Keratinocyte (primary cell): ENCODE measurements around the gene ANAPC2. TPM values are rescaled to one million over a fixed set of nuclear protein-coding genes. Genes with fewer than 3 reads are reported as not detected.

Experiments
- DNase-seq: peaks from one replicate; pipeline ENCODE4 v3.0.0-alpha.2; 2011; ENCODE audit warnings: low read depth, missing footprints, low spot score
- FAIRE-seq: peaks from 2 replicates; lab custom pipeline; 2011; peaks lifted over from hg19 to GRCh38; lab: Jason Lieb, UNC
- H2AFZ ChIP-seq: 2 replicates; pipeline ENCODE4 v1.6.0; 2012; ENCODE audit warnings: low read length, control low read depth, inconsistent platforms; ENCODE audit not compliant: control insufficient read depth
- H3K27ac ChIP-seq: 2 replicates; pipeline ENCODE4 v1.5.1; 2011; ENCODE audit warnings: low read length; ENCODE audit not compliant: control insufficient read depth, insufficient read depth
- H3K27me3 ChIP-seq: 3 replicates; pipeline ENCODE4 v1.6.0; 2011; ENCODE audit warnings: low read length; ENCODE audit not compliant: control insufficient read depth, insufficient read depth; ENCODE audit errors: extremely low read depth
- H3K36me3 ChIP-seq, 2 experiments: 2 replicates in 1 of 2; 3 replicates in 1 of 2; pipeline ENCODE4 v1.5.1; 2011; ENCODE audit warnings: low read length in 2 of 2, mild to moderate bottlenecking in 1 of 2; ENCODE audit not compliant: control insufficient read depth in 2 of 2, insufficient read depth in 2 of 2; ENCODE audit errors: extremely low read depth in 1 of 2
- H3K4me1 ChIP-seq: 3 replicates; pipeline ENCODE4 v1.5.1; 2011; ENCODE audit warnings: low read length; ENCODE audit not compliant: control insufficient read depth, insufficient read depth; ENCODE audit errors: extremely low read depth
- H3K4me2 ChIP-seq: 3 replicates; pipeline ENCODE4 v1.6.0; 2011; ENCODE audit warnings: low read depth, low read length; ENCODE audit not compliant: control insufficient read depth, insufficient read depth; ENCODE audit errors: extremely low read depth
- H3K4me3 ChIP-seq, 3 experiments: fragments of 200-600 bp in 1 of 3; sonication (generic) in 1 of 3; 2 replicates in 2 of 3; 3 replicates in 1 of 3; pipeline ENCODE4 v1.5.1; 2011 to 2016; ENCODE audit warnings: low read length in 3 of 3, mild to moderate bottlenecking in 3 of 3, control low read depth in 2 of 3, inconsistent platforms in 1 of 3, low read depth in 1 of 3, mixed read lengths in 1 of 3, mixed run types in 1 of 3, moderate library complexity in 1 of 3; ENCODE audit not compliant: control insufficient read depth in 2 of 3, insufficient read depth in 2 of 3; ENCODE audit errors: extremely low read depth in 1 of 3
- H3K79me2 ChIP-seq: 2 replicates; pipeline ENCODE4 v1.6.0; 2012; ENCODE audit warnings: low read length; ENCODE audit not compliant: control insufficient read depth, insufficient read depth
- H3K9ac ChIP-seq: 3 replicates; pipeline ENCODE4 v1.6.0; 2011; ENCODE audit warnings: low read length; ENCODE audit not compliant: control insufficient read depth, insufficient read depth; ENCODE audit errors: extremely low read depth
- H3K9me1 ChIP-seq: 3 replicates; pipeline ENCODE4 v1.6.0; 2011; ENCODE audit warnings: low read length; ENCODE audit not compliant: control insufficient read depth, insufficient read depth; ENCODE audit errors: extremely low read depth
- H3K9me3 ChIP-seq: 2 replicates; pipeline ENCODE4 v1.5.1; 2012; ENCODE audit warnings: low read depth, low read length; ENCODE audit not compliant: control insufficient read depth
- H4K20me1 ChIP-seq: 3 replicates; pipeline ENCODE4 v1.6.0; 2011; ENCODE audit warnings: low read length; ENCODE audit not compliant: control insufficient read depth, insufficient read depth; ENCODE audit errors: extremely low read depth
- CTCF ChIP-seq, 3 experiments: IDR thresholded peaks in 1 of 3; conservative IDR thresholded peaks in 1 of 3; optimal IDR thresholded peaks in 1 of 3; 2 replicates in 2 of 3; 3 replicates in 1 of 3; pipeline versions ENCODE3 to v1.5.1; 2011; ENCODE audit warnings: low read length in 3 of 3, mild to moderate bottlenecking in 3 of 3, moderate library complexity in 2 of 3, control low read depth in 1 of 3, inconsistent platforms in 1 of 3; ENCODE audit not compliant: insufficient read depth in 2 of 3; ENCODE audit errors: extremely low read depth in 1 of 3
- EZH2 ChIP-seq: IDR thresholded peaks from one replicate; pipeline ENCODE4 v1.6.1; 2012; ENCODE audit warnings: inconsistent platforms, mild to moderate bottlenecking, low read length, moderate library complexity
- dilution Hi-C: fragments of 300-500 bp; cut with MboI; formaldehyde crosslinking; loops from one replicate; pipeline ENCODE4 v1.7.0; 2020; ENCODE audit warnings: low sequenced_read_pairs; ENCODE audit not compliant: extremely low pct_ligation_motif_present
- polyA plus RNA-seq, 5 experiments: library from polyadenylated mRNA; depleted of rRNA in 3 of 5; stranded (reverse) in 3 of 5; stranded (forward) in 1 of 5; unstranded in 1 of 5; fragments of >200 nt; gene quantifications; 1 replicate in 1 of 5; 2 replicates in 3 of 5; 3 replicates in 1 of 5; pipeline versions ENCODE4 v1.2.1 to v1.2.3, GENCODE V29; 2011 to 2012; ENCODE audit warnings: missing spikeins in 2 of 5, low read depth in 1 of 5, low replicate concordance in 1 of 5

Gene ANAPC2
- polyA plus RNA-seq, 1 donor (not counting 4 experiments of a cell fraction or from before 2014, with no cell fraction given): 11.9 TPM

GRCh38 chr9:137193771-137194170 lies 5.4 kb upstream of the ANAPC2 start:
- no peak for DNase-seq
- H3K4me3 ChIP-seq: no peak overlapping the region
- peaks cover 17% of the 10 kb centered on the region for H3K79me2 ChIP-seq
- H3K4me1 ChIP-seq: peaks cover 37% of the 10 kb centered on the region
- no peak for FAIRE-seq
- peaks cover 3% of the 10 kb centered on the region for H3K9me1 ChIP-seq
- H2AFZ ChIP-seq: no peak overlapping the region
- peaks cover 9 to 13% of the 10 kb centered on the region in 2 experiments for H3K36me3 ChIP-seq
- no peaks in the 10 kb centered on the region for H3K9me3 ChIP-seq
- TF ChIP-seq CTCF (optimal IDR thresholded peaks at IDR 0.05 in 1 of 3, IDR thresholded peaks at IDR 0.05 in 1 of 3, conservative IDR thresholded peaks at IDR 0.05 in 1 of 3; ENCODE audit: extremely low read depth in 1 of 3, insufficient read depth in 2 of 3, low read length in 3 of 3): no peak
- TF ChIP-seq EZH2: no peak
- H3K9ac ChIP-seq: no peak overlapping the region
- dilution Hi-C loops: no loop called here
- H3K4me2 ChIP-seq: no peak overlapping the region
- no peak overlapping the region for H3K27ac ChIP-seq
- H3K27me3 ChIP-seq: peaks cover 3% of the 10 kb centered on the region
- peaks cover 7% of the 10 kb centered on the region for H4K20me1 ChIP-seq

- dilution Hi-C loops: no loop called here
- Histone ChIP-seq H3K9ac (no peak overlapping the region), H3K27ac (no peak overlapping the region), H2AFZ (no peak overlapping the region), H3K4me2 (no peak overlapping the region), H3K36me3 (peaks cover 9 to 13% of the 10 kb centered on the region in 2 experiments), H3K9me1 (peaks cover 3% of the 10 kb centered on the region), H3K27me3 (peaks cover 3% of the 10 kb centered on the region), H3K4me3 (no peak overlapping the region), H3K4me1 (peaks cover 29% of the 10 kb centered on the region), H3K9me3 (no peaks in the 10 kb centered on the region), H4K20me1 (peaks cover 7% of the 10 kb centered on the region), H3K79me2 (peaks cover 22% of the 10 kb centered on the region)
- TF ChIP-seq CTCF (optimal IDR thresholded peaks at IDR 0.05 in 1 of 3, IDR thresholded peaks at IDR 0.05 in 1 of 3, conservative IDR thresholded peaks at IDR 0.05 in 1 of 3; ENCODE audit: extremely low read depth in 1 of 3, insufficient read depth in 2 of 3, low read length in 3 of 3) (no peak), EZH2 (no peak)
- DNase-seq (no peak), FAIRE-seq (no peak)
Observed at GRCh38 chr9:137192859-137193258, 4.5 kb upstream of the ANAPC2 start.
